ENCODE results near the gene RBM33. TPM values are rescaled to one million over a fixed set of nuclear protein-coding genes. Genes with fewer than 3 reads are reported as not detected.

RBM33 gene
- total RNA-seq, 1 experiment from 2014 or later = 81.8 TPM

GRCh38 chr7:155660758-155661093, 16.3 kb downstream of the RBM33 start:
- DNase-seq (ENCODE audit: low spot score) = no peak
- H3K27ac Mint-ChIP-seq = no peak overlapping the region; the same call in none of the 2 replicates
- TF ChIP-seq E2F5 (CRISPR knock-in tag; IDR thresholded peaks at IDR 0.05) (no peak), MLX (CRISPR knock-in tag; IDR thresholded peaks at IDR 0.05) (no peak), JAZF1 (CRISPR knock-in tag; IDR thresholded peaks at IDR 0.05) (no peak), IRF1 (CRISPR knock-in tag; IDR thresholded peaks at IDR 0.05) (no peak), TEAD4 (CRISPR knock-in tag; IDR thresholded peaks at IDR 0.05) (no peak), USF1 (CRISPR knock-in tag; IDR thresholded peaks at IDR 0.05) (no peak), FOXP1 (CRISPR knock-in tag; IDR thresholded peaks at IDR 0.05; ENCODE audit: borderline replicate concordance) (no peak), OVOL2 (CRISPR knock-in tag; IDR thresholded peaks at IDR 0.05; ENCODE audit: borderline replicate concordance) (no peak), ZNF138 (CRISPR knock-in tag; conservative IDR thresholded peaks at IDR 0.05) (no peak), NR3C1 (CRISPR knock-in tag; conservative IDR thresholded peaks at IDR 0.05; ENCODE audit: low read depth) (no peak), NR1H2 (CRISPR knock-in tag; IDR thresholded peaks at IDR 0.05) (no peak), MAX (CRISPR knock-in tag; IDR thresholded peaks at IDR 0.05) (no peak), SMAD3 (CRISPR knock-in tag; IDR thresholded peaks at IDR 0.05; ENCODE audit: borderline replicate concordance) (no peak), ZNF121 (CRISPR knock-in tag; IDR thresholded peaks at IDR 0.05) (no peak)
- TF ChIP-seq, protein P1, sequence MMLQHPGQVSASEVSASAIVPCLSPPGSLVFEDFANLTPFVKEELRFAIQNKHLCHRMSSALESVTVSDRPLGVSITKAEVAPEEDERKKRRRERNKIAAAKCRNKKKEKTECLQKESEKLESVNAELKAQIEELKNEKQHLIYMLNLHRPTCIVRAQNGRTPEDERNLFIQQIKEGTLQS (CRISPR knock-in tag; conservative IDR thresholded peaks at IDR 0.05) = no peak
- H3K4me3 Mint-ChIP-seq = no peak overlapping the region
- peaks cover 22% of the 10 kb centered on the region for H3K4me1 Mint-ChIP-seq
- H3K27me3 Mint-ChIP-seq (ENCODE audit: low read depth) = no peaks in the 10 kb centered on the region
- peaks cover 10% of the 10 kb centered on the region for H3K36me3 Mint-ChIP-seq
- peaks cover 10% of the 10 kb centered on the region for H3K9me3 Mint-ChIP-seq
- ChIA-PET CTCF (no interaction called here), POLR2A (no interaction called here)
- ATAC-seq = no peak

- Mint-ChIP-seq H3K27ac (peak overlapping the region; percentile 65), H3K4me3 (no peak overlapping the region), H3K9me3 (peaks cover 10% of the 10 kb centered on the region), H3K36me3 (peaks cover 10% of the 10 kb centered on the region), H3K27me3 (ENCODE audit: low read depth) (no peaks in the 10 kb centered on the region), H3K4me1 (peaks cover 25% of the 10 kb centered on the region)
- DNase-seq (ENCODE audit: low spot score) (no peak), ATAC-seq (peak; percentile 23; the same call in 1 of the 2 replicates)
- CTCF ChIA-PET = interaction anchor here (0.7 to 3.0 kb wide), 2 partner anchors 64 to 317 kb away, joined by 3 to 22 read pairs; no protein-coding TSS in a partner anchor
- TF ChIP-seq NFE2L1 (CRISPR knock-in tag; IDR thresholded peaks at IDR 0.05) = no peak
- TF ChIP-seq, protein P2, sequence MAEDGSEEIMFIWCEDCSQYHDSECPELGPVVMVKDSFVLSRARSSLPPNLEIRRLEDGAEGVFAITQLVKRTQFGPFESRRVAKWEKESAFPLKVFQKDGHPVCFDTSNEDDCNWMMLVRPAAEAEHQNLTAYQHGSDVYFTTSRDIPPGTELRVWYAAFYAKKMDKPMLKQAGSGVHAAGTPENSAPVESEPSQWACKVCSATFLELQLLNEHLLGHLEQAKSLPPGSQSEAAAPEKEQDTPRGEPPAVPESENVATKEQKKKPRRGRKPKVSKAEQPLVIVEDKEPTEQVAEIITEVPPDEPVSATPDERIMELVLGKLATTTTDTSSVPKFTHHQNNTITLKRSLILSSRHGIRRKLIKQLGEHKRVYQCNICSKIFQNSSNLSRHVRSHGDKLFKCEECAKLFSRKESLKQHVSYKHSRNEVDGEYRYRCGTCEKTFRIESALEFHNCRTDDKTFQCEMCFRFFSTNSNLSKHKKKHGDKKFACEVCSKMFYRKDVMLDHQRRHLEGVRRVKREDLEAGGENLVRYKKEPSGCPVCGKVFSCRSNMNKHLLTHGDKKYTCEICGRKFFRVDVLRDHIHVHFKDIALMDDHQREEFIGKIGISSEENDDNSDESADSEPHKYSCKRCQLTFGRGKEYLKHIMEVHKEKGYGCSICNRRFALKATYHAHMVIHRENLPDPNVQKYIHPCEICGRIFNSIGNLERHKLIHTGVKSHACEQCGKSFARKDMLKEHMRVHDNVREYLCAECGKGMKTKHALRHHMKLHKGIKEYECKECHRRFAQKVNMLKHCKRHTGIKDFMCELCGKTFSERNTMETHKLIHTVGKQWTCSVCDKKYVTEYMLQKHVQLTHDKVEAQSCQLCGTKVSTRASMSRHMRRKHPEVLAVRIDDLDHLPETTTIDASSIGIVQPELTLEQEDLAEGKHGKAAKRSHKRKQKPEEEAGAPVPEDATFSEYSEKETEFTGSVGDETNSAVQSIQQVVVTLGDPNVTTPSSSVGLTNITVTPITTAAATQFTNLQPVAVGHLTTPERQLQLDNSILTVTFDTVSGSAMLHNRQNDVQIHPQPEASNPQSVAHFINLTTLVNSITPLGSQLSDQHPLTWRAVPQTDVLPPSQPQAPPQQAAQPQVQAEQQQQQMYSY (CRISPR knock-in tag; IDR thresholded peaks at IDR 0.05) = peak; percentile 76
- POLR2A ChIA-PET = no interaction called here
These were observed 18.0 kb downstream of the RBM33 start for GRCh38 chr7:155662343-155663043.

Data from WTC11 (cell line).